A549 (cell line): Measurements from ENCODE around the gene CTSF. TPM values are rescaled to one million over a fixed set of nuclear protein-coding genes. Genes with fewer than 3 reads are reported as not detected.

Experiments
- ATAC-seq, 2 experiments: fragments of 200-7000 bp in 1 of 2; fragments of >200 bp in 1 of 2; cut with Nextera tagmentation in 1 of 2; cut with Tn5 transposase in 1 of 2; 3 replicates each; pipeline versions ENCODE4 v1.8.0 to v1.9.1; 2018 to 2020; ENCODE audit warnings: mild to moderate bottlenecking in 1 of 2, moderate library complexity in 1 of 2
- CTCF ChIA-PET: fragments of 300-600 bp; sonication (Branson Sonifier 250); formaldehyde crosslinking; extraction: SDS; loops from one replicate; lab custom pipeline; 2021; ENCODE audit warnings: antibody characterized with exemption, inconsistent platforms; lab: Yijun Ruan, JAX
- POLR2A ChIA-PET: fragments of 350-600 bp; formaldehyde crosslinking; extraction: SDS; loops from one replicate; lab custom pipeline; 2021; ENCODE audit warnings: antibody characterized with exemption, inconsistent platforms; lab: Yijun Ruan, JAX
- DNase-seq, 2 experiments: peaks; one replicate each; pipeline versions ENCODE4 v3.0.0 to v3.0.0-alpha.2; 2011 to 2016; ENCODE audit warnings: low read depth in 1 of 2, low spot score in 1 of 2
- FAIRE-seq: peaks from 2 replicates; lab custom pipeline; 2011; peaks lifted over from hg19 to GRCh38; lab: Jason Lieb, UNC
- H3K27ac ChIP-seq, 2 experiments: fragments of >200 bp; sonication (Bioruptor Twin); formaldehyde crosslinking; 3 replicates each; pipeline ENCODE4 v1.5.1; 2016 to 2017
- H3K4me1 ChIP-seq: fragments of >200 bp; sonication (Bioruptor Twin); formaldehyde crosslinking; 3 replicates; pipeline ENCODE4 v1.6.1; 2016
- H3K4me2 ChIP-seq: fragments of >200 bp; sonication (Bioruptor Twin); formaldehyde crosslinking; 3 replicates; pipeline ENCODE4 v1.6.1; 2016
- H3K4me3 ChIP-seq: fragments of >200 bp; sonication (Bioruptor Twin); formaldehyde crosslinking; 3 replicates; pipeline ENCODE4 v1.5.1; 2016
- H3K9me3 ChIP-seq: fragments of >200 bp; sonication (Bioruptor Twin); formaldehyde crosslinking; 3 replicates; pipeline ENCODE4 v1.6.1; 2016
- ATOH8 ChIP-seq: fragments of 250-450 bp; sonication (Bioruptor Pico); IDR thresholded peaks from 2 replicates; pipeline ENCODE4 v1.5.0; 2020; ENCODE audit warnings: low read depth, mild to moderate bottlenecking, moderate library complexity
- CBX2 ChIP-seq: fragments of 200-600 bp; sonication (generic); IDR thresholded peaks from 2 replicates; pipeline ENCODE4 v1.6.1; 2016; ENCODE audit warnings: low read depth, mild to moderate bottlenecking, borderline replicate concordance
- CEBPB ChIP-seq, 2 experiments: fragments of >200 bp in 1 of 2; sonication (Bioruptor Twin) in 1 of 2; formaldehyde crosslinking in 1 of 2; IDR thresholded peaks; 2 replicates each; pipeline ENCODE4 v1.6.1; 2012 to 2016
- E2F6 ChIP-seq: IDR thresholded peaks from 2 replicates; pipeline ENCODE4 v1.6.1; 2012; ENCODE audit warnings: low read depth, borderline replicate concordance
- EHF ChIP-seq: fragments of 250-450 bp; sonication (Bioruptor Pico); IDR thresholded peaks from 2 replicates; pipeline ENCODE4 v1.5.0; 2020; ENCODE audit warnings: mild to moderate bottlenecking
- FOSB ChIP-seq: fragments of 250-450 bp; sonication (Bioruptor Pico); IDR thresholded peaks from 2 replicates; pipeline ENCODE4 v1.5.0; 2020; ENCODE audit warnings: mild to moderate bottlenecking, moderate library complexity
- GATA3 ChIP-seq: IDR thresholded peaks from 2 replicates; pipeline ENCODE4 v1.6.1; 2012; ENCODE audit warnings: borderline replicate concordance
- HEYL ChIP-seq: fragments of 250-450 bp; sonication (Bioruptor Pico); IDR thresholded peaks from 2 replicates; pipeline ENCODE4 v1.8.0; 2021; ENCODE audit warnings: mild to moderate bottlenecking, moderate library complexity
- HMGXB4 ChIP-seq: fragments of 250-450 bp; sonication (Bioruptor Pico); IDR thresholded peaks from 2 replicates; pipeline ENCODE4 v1.5.0; 2021; ENCODE audit warnings: mild to moderate bottlenecking, moderate library complexity, borderline replicate concordance
- HOXA7 ChIP-seq: fragments of 250-450 bp; sonication (Bioruptor Pico); IDR thresholded peaks from 2 replicates; pipeline ENCODE4 v1.5.0; 2020; ENCODE audit warnings: mild to moderate bottlenecking, moderate library complexity
- HOXB13 ChIP-seq: fragments of 250-450 bp; sonication (Bioruptor Pico); IDR thresholded peaks from 2 replicates; pipeline ENCODE4 v1.5.0; 2020; ENCODE audit warnings: low read depth, mild to moderate bottlenecking, moderate library complexity
- MAFK ChIP-seq: fragments of 450-650 bp; IDR thresholded peaks from 2 replicates; pipeline ENCODE4 v1.6.1; 2014; ENCODE audit not compliant: partially characterized antibody
- MAZ ChIP-seq: fragments of 150-350 bp; IDR thresholded peaks from 2 replicates; pipeline ENCODE4 v1.6.1; 2014; ENCODE audit warnings: antibody characterized with exemption, low read depth, low read length, borderline replicate concordance
- PBX3 ChIP-seq: IDR thresholded peaks from 2 replicates; pipeline ENCODE4 v1.6.1; 2012
- POLR2AphosphoS2 ChIP-seq: conservative IDR thresholded peaks from 2 replicates; pipeline ENCODE4 v1.6.1; 2012; ENCODE audit warnings: low read length, improper control_type of control experiment, inconsistent platforms
- RAD21 ChIP-seq, 2 experiments: fragments of >200 bp in 1 of 2; sonication (Bioruptor Twin) in 1 of 2; formaldehyde crosslinking in 1 of 2; IDR thresholded peaks in 1 of 2; conservative IDR thresholded peaks in 1 of 2; 2 replicates in 1 of 2; 3 replicates in 1 of 2; pipeline ENCODE4 v1.6.1; 2012 to 2018; ENCODE audit warnings: inconsistent platforms in 1 of 2
- RCOR1 ChIP-seq: fragments of 150-350 bp; IDR thresholded peaks from 2 replicates; pipeline ENCODE4 v1.6.1; 2014; ENCODE audit warnings: antibody characterized with exemption, low read length, low read depth
- REST ChIP-seq: fragments of 200-600 bp; sonication (generic); IDR thresholded peaks from 2 replicates; pipeline ENCODE4 v1.6.1; 2016; ENCODE audit warnings: antibody characterized with exemption, mild to moderate bottlenecking, moderate library complexity
- RFX5 ChIP-seq: fragments of 450-650 bp; IDR thresholded peaks from 2 replicates; pipeline ENCODE4 v1.7.1; 2014; ENCODE audit warnings: antibody characterized with exemption, mild to moderate bottlenecking, moderate library complexity
- SMC3 ChIP-seq: fragments of >200 bp; sonication (Bioruptor Twin); formaldehyde crosslinking; IDR thresholded peaks from 3 replicates; pipeline ENCODE4 v1.6.1; 2018; ENCODE audit warnings: inconsistent platforms
- SREBF2 ChIP-seq: fragments of 450-650 bp; IDR thresholded peaks from 2 replicates; pipeline ENCODE4 v1.6.1; 2014; ENCODE audit warnings: mild to moderate bottlenecking, moderate library complexity
- TP53 ChIP-seq: fragments of 250-450 bp; sonication (Bioruptor Pico); IDR thresholded peaks from 2 replicates; pipeline ENCODE4 v1.5.0; 2021; ENCODE audit warnings: mild to moderate bottlenecking, moderate library complexity
- ZC3H11A ChIP-seq: fragments of 450-650 bp; IDR thresholded peaks from 2 replicates; pipeline ENCODE4 v1.6.1; 2014; ENCODE audit warnings: antibody characterized with exemption, mild to moderate bottlenecking
- ZSCAN20 ChIP-seq: fragments of 250-450 bp; sonication (Bioruptor Pico); IDR thresholded peaks from 2 replicates; pipeline ENCODE4 v1.8.0; 2022; ENCODE audit warnings: mild to moderate bottlenecking, moderate library complexity
- WGBS: methylation state at CpG from one replicate; pipeline ENCODE4 v1.1.6; 2017; ENCODE audit errors: missing lambda C conversion rate; 5-methylcytosine and 5-hydroxymethylcytosine counted together
- polyA plus RNA-seq, 4 experiments: library from polyadenylated mRNA; depleted of rRNA in 3 of 4; stranded (reverse); fragments of >200 nt; fragmentation: RNase III in 1 of 4; extraction: RNeasy Plus Mini Kit Qiagen cat#74134 plus additional on column Dnase treatment in 1 of 4; gene quantifications; 2 replicates in 3 of 4; 3 replicates in 1 of 4; pipeline ENCODE4 v1.2.3, GENCODE V29; 2011 to 2017
- TF ChIP-seq, protein P1 (sequence below): fragments of >200 bp; sonication (Bioruptor Twin); formaldehyde crosslinking; IDR thresholded peaks from 3 replicates; pipeline ENCODE4 v1.5.1; 2016

The CTSF gene
- polyA plus RNA-seq, 2 of the 4 experiments (the other 2 are of a cell fraction): 19.2 to 29.8 TPM

GRCh38 chr11:66562275-66562674 is 6.1 kb downstream of the CTSF start:
- TF ChIP-seq CBX2 (no peak), RAD21 (conservative IDR thresholded peaks at IDR 0.05 in 1 of 2, IDR thresholded peaks at IDR 0.05 in 1 of 2) (no peak), HOXA7 (CRISPR knock-in tag) (no peak), EHF (CRISPR knock-in tag) (no peak), MAZ (no peak), RFX5 (no peak), RCOR1 (no peak), HEYL (CRISPR knock-in tag) (no peak), TP53 (CRISPR knock-in tag) (no peak), MAFK (no peak), POLR2AphosphoS2 (no peak), ZSCAN20 (CRISPR knock-in tag) (no peak)
- Histone ChIP-seq H3K4me2 (no peak overlapping the region), H3K4me1 (no peaks in the 10 kb centered on the region), H3K9me3 (no peaks in the 10 kb centered on the region), H3K4me3 (no peak overlapping the region), H3K27ac (no peak overlapping the region)
- WGBS: 54% methylated on average over 2 of the region's 2 CpGs
- no peak for ATAC-seq
- no peak for DNase-seq
- ChIA-PET POLR2A (no interaction called here), CTCF (interaction anchor here (0.9 to 2.0 kb wide), 5 partner anchors 11 to 133 kb away, joined by 3 to 5 read pairs (median 5); partner anchors contain the start of genes ACTN3 and ZDHHC24)
- no peak for FAIRE-seq

DNA sequence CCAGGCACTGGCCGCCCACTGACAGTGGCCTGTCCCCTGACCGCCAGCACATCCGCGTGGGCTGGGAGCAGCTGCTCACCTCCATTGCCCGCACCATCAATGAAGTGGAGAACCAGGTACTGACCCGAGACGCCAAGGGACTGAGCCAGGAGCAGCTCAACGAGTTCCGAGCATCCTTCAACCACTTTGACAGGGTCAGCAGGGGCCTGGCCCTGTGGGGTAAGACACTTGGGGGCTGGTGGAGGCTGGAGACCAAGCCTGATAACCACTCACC is 6.5 kb downstream of the CTSF start:
- no peak for DNase-seq
- H3K4me1 ChIP-seq: no peaks in the 10 kb centered on the region
- H3K9me3 ChIP-seq: no peaks in the 10 kb centered on the region
- no peak for TF ChIP-seq RFX5
- TF ChIP-seq EHF (CRISPR knock-in tag): no peak
- no peak for TF ChIP-seq SREBF2
- TF ChIP-seq CEBPB (IDR thresholded peaks at IDR 0.05): no peak
- TF ChIP-seq, protein P1, sequence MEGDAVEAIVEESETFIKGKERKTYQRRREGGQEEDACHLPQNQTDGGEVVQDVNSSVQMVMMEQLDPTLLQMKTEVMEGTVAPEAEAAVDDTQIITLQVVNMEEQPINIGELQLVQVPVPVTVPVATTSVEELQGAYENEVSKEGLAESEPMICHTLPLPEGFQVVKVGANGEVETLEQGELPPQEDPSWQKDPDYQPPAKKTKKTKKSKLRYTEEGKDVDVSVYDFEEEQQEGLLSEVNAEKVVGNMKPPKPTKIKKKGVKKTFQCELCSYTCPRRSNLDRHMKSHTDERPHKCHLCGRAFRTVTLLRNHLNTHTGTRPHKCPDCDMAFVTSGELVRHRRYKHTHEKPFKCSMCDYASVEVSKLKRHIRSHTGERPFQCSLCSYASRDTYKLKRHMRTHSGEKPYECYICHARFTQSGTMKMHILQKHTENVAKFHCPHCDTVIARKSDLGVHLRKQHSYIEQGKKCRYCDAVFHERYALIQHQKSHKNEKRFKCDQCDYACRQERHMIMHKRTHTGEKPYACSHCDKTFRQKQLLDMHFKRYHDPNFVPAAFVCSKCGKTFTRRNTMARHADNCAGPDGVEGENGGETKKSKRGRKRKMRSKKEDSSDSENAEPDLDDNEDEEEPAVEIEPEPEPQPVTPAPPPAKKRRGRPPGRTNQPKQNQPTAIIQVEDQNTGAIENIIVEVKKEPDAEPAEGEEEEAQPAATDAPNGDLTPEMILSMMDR: no peak
- no peak for TF ChIP-seq ATOH8 (CRISPR knock-in tag)
- no peak for TF ChIP-seq SMC3
- no peak for TF ChIP-seq PBX3
- no peak for TF ChIP-seq HOXB13 (CRISPR knock-in tag)
- no peak for TF ChIP-seq TP53 (CRISPR knock-in tag)
- TF ChIP-seq HMGXB4: no peak
- TF ChIP-seq ZC3H11A: no peak
- no peak for TF ChIP-seq E2F6
- TF ChIP-seq GATA3: no peak
- no peak for TF ChIP-seq FOSB
- no peak for TF ChIP-seq REST
- H3K4me2 ChIP-seq: no peak overlapping the region
- H3K4me3 ChIP-seq: no peak overlapping the region
- POLR2A ChIA-PET: no interaction called here
- CTCF ChIA-PET: interaction anchor here (0.6 to 2.0 kb wide), 5 partner anchors 10 to 133 kb away, joined by 3 to 5 read pairs (median 5); partner anchors contain the start of genes ACTN3 and ZDHHC24
- WGBS: 92% methylated on average over 9 of the region's 9 CpGs
- no peak overlapping the region for H3K27ac ChIP-seq
- no peak for FAIRE-seq
- ATAC-seq: no peak
